ENCODE data around the gene TRMU.

TRMU gene

GRCh38 chr22:46357711-46358520 lies 22.4 kb downstream of the TRMU start:
- no peak for DNase-seq

GRCh38 chr22:46358766-46359165 lies 23.3 kb downstream of the TRMU start:
- no peak for DNase-seq

- no peak for DNase-seq
These were observed 23.8 kb downstream of the TRMU start for GRCh38 chr22:46359362-46359761.

GRCh38 chr22:46360097-46360496 lies 24.6 kb downstream of the TRMU start:
- DNase-seq: no peak

GRCh38 chr22:46360891-46361290 lies 25.4 kb downstream of the TRMU start:
- no peak for DNase-seq

GRCh38 chr22:46361826-46362202 lies 26.3 kb downstream of the TRMU start:
- DNase-seq: no peak

GRCh38 chr22:46362203-46362933 lies 26.9 kb downstream of the TRMU start:
- no peak for DNase-seq

- no peak for DNase-seq
These were observed 27.5 kb downstream of the TRMU start for GRCh38 chr22:46362934-46363515.

GRCh38 chr22:46363611-46364321 lies 28.3 kb downstream of the TRMU start:
- no peak for DNase-seq

- DNase-seq: no peak
These were observed 29.0 kb downstream of the TRMU start for GRCh38 chr22:46364341-46365165.

GRCh38 chr22:46365166-46365624 lies 29.7 kb downstream of the TRMU start:
- no peak for DNase-seq

GRCh38 chr22:46366327-46366731 lies 30.8 kb downstream of the TRMU start:
- DNase-seq: no peak

- DNase-seq: no peak
These were observed 31.5 kb downstream of the TRMU start for GRCh38 chr22:46366801-46367706.

GRCh38 chr22:46367707-46368191 lies 32.2 kb downstream of the TRMU start:
- DNase-seq: peak; percentile 71

GRCh38 chr22:46368422-46368821 lies 32.9 kb downstream of the TRMU start:
- no peak for DNase-seq

- no peak for DNase-seq
These were observed 33.6 kb downstream of the TRMU start for GRCh38 chr22:46368871-46369715.

- DNase-seq: no peak
These were observed 34.4 kb downstream of the TRMU start for GRCh38 chr22:46369716-46370583.

- DNase-seq: peak; percentile 66 to 67
These were observed 35.2 kb downstream of the TRMU start for GRCh38 chr22:46370584-46371291.

Data from CD4-positive, alpha-beta T cell treated with Interleukin-1 beta for 1 hour (primary cell).